ENCODE data around the gene ZNF738.

DNA sequence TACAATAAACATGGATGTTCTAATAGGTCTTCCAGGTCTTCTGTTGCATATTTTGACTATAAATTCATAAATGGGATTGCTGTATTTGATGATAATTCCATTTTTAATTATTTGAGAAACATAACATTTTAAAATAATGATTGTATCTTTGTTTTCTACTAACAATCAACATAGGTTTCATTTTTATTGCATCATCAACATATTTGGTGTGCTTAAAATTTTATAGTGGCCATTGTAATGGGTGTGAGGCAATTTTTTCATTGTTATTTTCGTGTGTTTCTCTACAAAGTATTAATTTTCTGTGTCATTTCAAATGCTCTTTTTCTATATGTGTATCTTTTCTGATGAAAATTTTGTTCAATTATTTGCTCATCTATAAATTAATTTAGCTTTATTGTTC is 51.4 kb downstream of the ZNF738 start:
- TF ChIP-seq CBFB (IDR thresholded peaks at IDR 0.05; ENCODE audit: low read depth): no peak
- TF ChIP-seq RCOR1 (conservative IDR thresholded peaks at IDR 0.05; ENCODE audit: low read depth, low read length): no peak
